Cardiac muscle cell (in vitro differentiated cells and primary cell): ENCODE results near the gene IMMP2L. TPM values are rescaled to one million over a fixed set of nuclear protein-coding genes. Genes with fewer than 3 reads are reported as not detected.
"Not testable (repeated sequence)": the region's sequence is repeated elsewhere in the genome, so short reads cannot be mapped to it uniquely, and the experiment has no call there.

Source experiments
- DNase-seq, 2 donors: peaks; one replicate each; pipeline versions ENCODE4 v3.0.0 to v3.0.0-alpha.2; 2010 to 2017; ENCODE audit warnings: low read depth in 1 of 2, low spot score in 1 of 2
- H3K27ac ChIP-seq: fragments of 200-600 bp; sonication (generic); 2 replicates; pipeline ENCODE4 v1.5.1; 2016
- H3K27me3 ChIP-seq: fragments of 200-600 bp; sonication (generic); 2 replicates; pipeline ENCODE4 v1.6.0; 2016; ENCODE audit warnings: control low read depth
- H3K36me3 ChIP-seq: fragments of 200-600 bp; sonication (generic); 2 replicates; pipeline ENCODE4 v1.5.1; 2016; ENCODE audit warnings: control low read depth
- H3K4me1 ChIP-seq: fragments of 200-600 bp; sonication (generic); 2 replicates; pipeline ENCODE4 v1.8.1; 2017; ENCODE audit warnings: low read depth, mild to moderate bottlenecking, mixed run types
- H3K4me3 ChIP-seq: fragments of 200-600 bp; sonication (generic); 2 replicates; pipeline ENCODE4 v1.5.1; 2016; ENCODE audit warnings: mild to moderate bottlenecking
- H3K9me3 ChIP-seq: fragments of 200-600 bp; sonication (generic); 2 replicates; pipeline ENCODE4 v1.5.1; 2017; ENCODE audit warnings: low read depth, mild to moderate bottlenecking, control low read depth
- polyA plus RNA-seq: library from polyadenylated mRNA; unstranded; fragments of >200 nt; fragmentation: Nextera tagmentation; extraction: Ambion mirVana; gene quantifications from 2 replicates; pipeline ENCODE4 v1.2.1, GENCODE V29; 2016
- total RNA-seq: library from RNA; depleted of rRNA; stranded (reverse); fragments of >200 nt; gene quantifications from 2 replicates; pipeline ENCODE4 v1.2.3, GENCODE V29; 2016
- TF ChIP-seq, protein P1 (sequence below): IDR thresholded peaks from 2 replicates; pipeline ENCODE4 v1.5.1; 2012; ENCODE audit warnings: low read depth, mild to moderate bottlenecking, low read length

IMMP2L gene
- total and polyA plus RNA-seq, 2 experiments from 2014 or later, result 6.0 to 11.9 TPM

DNA sequence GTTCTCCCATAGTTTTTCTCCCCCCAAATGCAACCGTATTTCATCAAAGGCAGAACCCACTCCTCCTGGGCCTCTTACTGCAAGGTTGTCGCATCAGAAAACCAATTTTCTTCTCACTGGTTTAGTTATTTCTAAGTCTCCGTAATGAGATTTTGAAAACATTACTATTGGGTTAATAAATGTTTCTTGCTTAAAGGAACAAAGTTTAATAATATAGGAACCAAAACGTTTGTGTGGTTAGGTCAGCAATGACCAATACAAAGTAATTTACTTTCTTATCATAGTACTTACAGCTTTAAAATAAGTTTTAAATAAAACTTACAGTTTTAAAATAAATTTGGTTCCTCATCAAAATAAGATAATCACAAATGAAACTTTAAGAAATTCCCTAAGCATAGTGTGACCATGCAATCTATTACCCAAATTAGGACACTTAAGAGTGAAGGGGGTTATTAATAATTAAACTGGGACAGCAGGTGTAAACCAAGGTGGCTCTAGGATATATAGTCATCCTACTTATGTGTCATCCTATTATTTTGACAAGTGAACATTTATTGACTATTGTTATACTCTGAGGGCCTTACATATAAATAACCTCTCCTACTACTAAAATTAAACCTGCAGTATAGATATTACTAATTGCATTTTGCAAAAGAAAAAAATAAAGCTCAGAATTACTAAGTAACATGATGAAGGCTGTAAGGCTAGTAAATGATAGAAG, 886.7 kb downstream of the IMMP2L start:
- H3K36me3 ChIP-seq, result no peaks in the 10 kb centered on the region
- TF ChIP-seq, protein P1, sequence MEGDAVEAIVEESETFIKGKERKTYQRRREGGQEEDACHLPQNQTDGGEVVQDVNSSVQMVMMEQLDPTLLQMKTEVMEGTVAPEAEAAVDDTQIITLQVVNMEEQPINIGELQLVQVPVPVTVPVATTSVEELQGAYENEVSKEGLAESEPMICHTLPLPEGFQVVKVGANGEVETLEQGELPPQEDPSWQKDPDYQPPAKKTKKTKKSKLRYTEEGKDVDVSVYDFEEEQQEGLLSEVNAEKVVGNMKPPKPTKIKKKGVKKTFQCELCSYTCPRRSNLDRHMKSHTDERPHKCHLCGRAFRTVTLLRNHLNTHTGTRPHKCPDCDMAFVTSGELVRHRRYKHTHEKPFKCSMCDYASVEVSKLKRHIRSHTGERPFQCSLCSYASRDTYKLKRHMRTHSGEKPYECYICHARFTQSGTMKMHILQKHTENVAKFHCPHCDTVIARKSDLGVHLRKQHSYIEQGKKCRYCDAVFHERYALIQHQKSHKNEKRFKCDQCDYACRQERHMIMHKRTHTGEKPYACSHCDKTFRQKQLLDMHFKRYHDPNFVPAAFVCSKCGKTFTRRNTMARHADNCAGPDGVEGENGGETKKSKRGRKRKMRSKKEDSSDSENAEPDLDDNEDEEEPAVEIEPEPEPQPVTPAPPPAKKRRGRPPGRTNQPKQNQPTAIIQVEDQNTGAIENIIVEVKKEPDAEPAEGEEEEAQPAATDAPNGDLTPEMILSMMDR, result no peak
- DNase-seq, result no peak
- no peak overlapping the region for H3K4me3 ChIP-seq
- H3K9me3 ChIP-seq, result no peaks in the 10 kb centered on the region
- no peaks in the 10 kb centered on the region for H3K27me3 ChIP-seq
- no peak overlapping the region for H3K27ac ChIP-seq
- peaks cover 20% of the 10 kb centered on the region for H3K4me1 ChIP-seq

DNA sequence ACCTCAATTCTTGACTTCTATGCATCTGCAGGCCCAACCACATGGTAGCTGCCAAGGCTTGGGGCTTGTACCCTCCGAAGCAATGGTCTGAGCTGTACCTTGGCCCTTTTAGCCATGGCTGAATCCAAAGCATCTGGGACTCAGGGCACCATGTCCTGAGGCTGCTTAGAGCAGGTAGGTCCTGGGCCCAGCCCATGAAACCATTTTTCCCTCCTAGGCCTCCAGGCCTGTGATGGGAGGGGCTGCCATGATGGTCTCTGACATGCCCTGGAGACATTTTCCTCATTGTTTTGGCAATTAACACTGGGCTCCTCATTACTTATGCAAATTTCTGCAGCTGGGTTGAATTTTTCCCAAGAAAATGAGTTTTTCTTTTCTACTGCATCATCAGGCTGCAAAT, 889.1 kb downstream of the IMMP2L start:
- Histone ChIP-seq H3K9me3 (no peaks in the 10 kb centered on the region), H3K27me3 (no peaks in the 10 kb centered on the region), H3K4me1 (peaks cover 7% of the 10 kb centered on the region), H3K4me3 (no peak overlapping the region), H3K36me3 (no peaks in the 10 kb centered on the region), H3K27ac (no peak overlapping the region)
- TF ChIP-seq, protein P1, result no peak
- no peak for DNase-seq

DNA sequence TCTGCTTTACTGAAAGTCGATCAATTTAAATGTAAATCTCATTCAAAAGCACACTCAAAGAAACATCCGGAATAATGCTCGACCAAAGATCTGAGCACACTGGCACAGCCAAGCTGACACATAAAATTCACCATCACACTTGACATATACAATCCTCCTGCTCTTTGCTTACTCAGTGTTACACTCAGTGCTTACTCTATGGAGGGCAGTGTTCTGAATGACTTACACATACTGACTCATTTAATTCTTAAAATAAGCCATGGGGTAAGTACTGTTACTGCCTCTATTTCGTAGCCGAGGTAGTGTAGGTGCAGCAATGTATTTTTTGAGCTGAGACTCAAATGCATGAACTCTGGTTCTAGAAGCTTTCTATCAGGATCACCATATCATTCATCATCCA, 892.9 kb downstream of the IMMP2L start:
- H3K4me1 ChIP-seq, result no peaks in the 10 kb centered on the region
- H3K9me3 ChIP-seq, result no peaks in the 10 kb centered on the region
- no peak overlapping the region for H3K4me3 ChIP-seq
- H3K27ac ChIP-seq, result no peak overlapping the region
- TF ChIP-seq, protein P1, result no peak
- H3K27me3 ChIP-seq, result no peaks in the 10 kb centered on the region
- H3K36me3 ChIP-seq, result no peaks in the 10 kb centered on the region
- DNase-seq, result no peak

DNA sequence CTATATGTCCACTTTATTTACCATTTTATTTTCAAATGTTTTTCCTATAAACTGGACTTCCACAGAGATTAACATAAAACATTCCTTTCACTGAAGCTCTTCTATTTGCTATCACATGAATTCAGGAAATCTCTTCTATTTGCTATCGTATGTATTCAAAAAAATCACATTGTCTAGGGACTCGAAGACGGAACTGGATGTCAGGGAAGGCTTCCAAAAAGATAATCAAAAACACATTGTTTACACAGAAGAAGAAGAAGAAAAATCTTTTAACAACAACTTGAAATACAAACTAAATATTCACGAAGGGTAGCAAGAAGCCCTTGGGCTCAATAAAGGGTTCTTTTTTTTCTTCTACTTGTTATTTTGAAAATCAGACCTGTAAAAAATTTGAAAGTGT, 897.5 kb downstream of the IMMP2L start:
- no peaks in the 10 kb centered on the region for H3K27me3 ChIP-seq
- H3K4me1 ChIP-seq, result no peaks in the 10 kb centered on the region
- DNase-seq, result no peak
- no peak overlapping the region for H3K27ac ChIP-seq
- H3K4me3 ChIP-seq, result no peak overlapping the region
- TF ChIP-seq, protein P1, result no peak
- no peaks in the 10 kb centered on the region for H3K36me3 ChIP-seq
- no peaks in the 10 kb centered on the region for H3K9me3 ChIP-seq

DNA sequence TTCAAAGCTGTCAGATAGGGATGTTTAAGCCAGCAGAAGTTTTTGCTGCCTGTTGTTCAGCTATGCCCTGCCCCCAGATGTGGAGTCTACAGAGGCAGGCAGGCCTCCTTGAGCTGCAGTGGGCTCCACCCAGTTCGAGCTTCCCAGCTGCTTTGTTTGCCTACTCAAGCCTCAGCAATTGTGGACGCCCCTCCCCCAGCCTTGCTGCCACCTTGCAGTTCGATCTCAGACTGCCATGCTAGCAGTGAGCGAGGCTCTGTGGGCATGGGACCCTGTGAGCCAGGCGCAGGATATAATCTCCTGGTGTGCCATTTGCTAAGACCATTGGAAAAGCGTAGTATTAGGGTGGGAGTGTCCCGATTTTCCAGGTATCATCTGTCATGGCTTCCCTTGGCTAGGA, 901.7 kb downstream of the IMMP2L start:
- H3K27me3 ChIP-seq, H3K4me3 ChIP-seq, H3K9me3 ChIP-seq, DNase-seq, H3K27ac ChIP-seq, H3K4me1 ChIP-seq, H3K36me3 ChIP-seq: not testable (repeated sequence)

DNA sequence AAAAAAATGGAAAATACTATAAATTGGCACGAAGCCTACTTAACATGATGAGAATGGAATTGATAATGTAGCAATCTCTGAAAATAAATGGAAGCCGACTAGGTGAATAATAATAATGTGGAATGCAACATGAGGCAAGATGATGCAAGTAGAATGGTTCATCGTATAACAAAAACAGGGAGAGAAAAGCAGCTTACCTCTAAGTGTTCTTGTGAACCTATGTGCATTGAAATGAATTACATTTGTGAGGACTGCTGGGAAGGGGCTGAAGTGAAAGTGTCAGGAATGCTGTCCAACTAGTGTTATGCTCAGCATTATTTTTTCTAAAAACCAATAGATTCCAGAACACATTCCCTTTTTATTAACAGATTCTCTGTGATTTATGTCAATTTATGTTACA, 912.0 kb downstream of the IMMP2L start:
- H3K4me1 ChIP-seq, result peaks cover 21% of the 10 kb centered on the region

More for the DNA sequence above, 912.0 kb downstream of the IMMP2L start:
- Histone ChIP-seq H3K36me3 (no peaks in the 10 kb centered on the region), H3K27me3 (no peaks in the 10 kb centered on the region), H3K27ac (no peak overlapping the region), H3K4me3 (no peak overlapping the region), H3K9me3 (no peaks in the 10 kb centered on the region)
- TF ChIP-seq, protein P1, result no peak
- DNase-seq, result no peak
